ENCODE data around the gene CTSK. TPM values are rescaled to one million over a fixed set of nuclear protein-coding genes. Genes with fewer than 3 reads are reported as not detected.
A peak's percentile ranks its signal among the peaks of the same experiment; 100 is the strongest.
"Not testable (repeated sequence)": the region's sequence is repeated elsewhere in the genome, so short reads cannot be mapped to it uniquely, and the experiment has no call there.

CTSK gene
- total RNA-seq, 4 donors from 2014 or later = 13.3 to 53.2 (median 35.8) TPM

- Histone ChIP-seq H3K27ac (no peak overlapping the region), H3K9me3 (no peaks in the 10 kb centered on the region), H3K27me3 (no peaks in the 10 kb centered on the region), H3K4me1 (no peaks in the 10 kb centered on the region), H3K4me3 (no peak overlapping the region), H3K36me3 (peaks cover 0 to 17% (median 8%) of the 10 kb centered on the region in 4 donors)
- WGBS, 2 donors (ENCODE audit: low coverage in 1 of 2) = 72 to 97% methylated on average over 2 of the region's 2 CpGs
- DNase-seq = no peak
- in situ Hi-C loops (cut with MboI; ENCODE audit: low pct_ligation_motif_present in 1 of 4, low pct_unique_long_range_greater_than_20kb in 1 of 4, low sequenced_read_pairs in 3 of 4) = no loop called here
- TF ChIP-seq POLR2AphosphoS5 (IDR thresholded peaks at IDR 0.05) = no peak
- no peak for TF ChIP-seq EP300 (IDR thresholded peaks at IDR 0.05; ENCODE audit: low read depth)
- no peak for TF ChIP-seq POLR2A (IDR thresholded peaks at IDR 0.05)
- no peak for TF ChIP-seq CTCF (IDR thresholded peaks at IDR 0.05)
- intact Hi-C loops (cut with DNase I; ENCODE audit: low total_unique reads) = no loop called here
These were observed 34.9 kb upstream of the CTSK start for GRCh38 chr1:150842964-150843363.

- H3K4me3 ChIP-seq = no peak overlapping the region
- no peak for DNase-seq
- in situ Hi-C loops (cut with MboI; ENCODE audit: low pct_ligation_motif_present in 1 of 4, low pct_unique_long_range_greater_than_20kb in 1 of 4, low sequenced_read_pairs in 3 of 4) = no loop called here
- intact Hi-C loops (cut with DNase I; ENCODE audit: low total_unique reads) = no loop called here
- H3K27me3 ChIP-seq = no peaks in the 10 kb centered on the region
- H3K9me3 ChIP-seq = no peaks in the 10 kb centered on the region
- TF ChIP-seq POLR2A (IDR thresholded peaks at IDR 0.05) (no peak), CTCF (IDR thresholded peaks at IDR 0.05) (no peak), POLR2AphosphoS5 (IDR thresholded peaks at IDR 0.05) (no peak), EP300 (IDR thresholded peaks at IDR 0.05; ENCODE audit: low read depth) (no peak)
- WGBS, 2 donors (ENCODE audit: low coverage in 1 of 2) = 79 to 85% methylated on average over 2 of the region's 2 CpGs
- H3K27ac ChIP-seq = no peak overlapping the region
- peaks cover 0 to 23% (median 8%) of the 10 kb centered on the region in 4 donors for H3K36me3 ChIP-seq
- H3K4me1 ChIP-seq = no peaks in the 10 kb centered on the region
These were observed 34.3 kb upstream of the CTSK start for GRCh38 chr1:150842343-150842742.

GRCh38 chr1:150841626-150842025, 33.6 kb upstream of the CTSK start:
- H3K36me3 ChIP-seq = peaks cover 0 to 30% (median 8%) of the 10 kb centered on the region in 4 donors
- no peak overlapping the region for H3K4me3 ChIP-seq
- WGBS, 2 donors (ENCODE audit: low coverage in 1 of 2) = 93 to 97% methylated on average over 3 of the region's 3 CpGs
- H3K9me3 ChIP-seq = no peaks in the 10 kb centered on the region
- intact Hi-C loops (cut with DNase I; ENCODE audit: low total_unique reads) (no loop called here), in situ Hi-C loops (cut with MboI; ENCODE audit: low pct_ligation_motif_present in 1 of 4, low pct_unique_long_range_greater_than_20kb in 1 of 4, low sequenced_read_pairs in 3 of 4) (no loop called here)
- DNase-seq = no peak
- TF ChIP-seq CTCF (IDR thresholded peaks at IDR 0.05) = no peak
- TF ChIP-seq POLR2AphosphoS5 (IDR thresholded peaks at IDR 0.05) = no peak
- H3K27ac ChIP-seq = no peak overlapping the region
- no peaks in the 10 kb centered on the region for H3K27me3 ChIP-seq
- H3K4me1 ChIP-seq = no peaks in the 10 kb centered on the region

- H3K27me3 ChIP-seq; H3K4me1 ChIP-seq; in situ Hi-C loops (cut with MboI; ENCODE audit: low pct_ligation_motif_present in 1 of 4, low pct_unique_long_range_greater_than_20kb in 1 of 4, low sequenced_read_pairs in 3 of 4); intact Hi-C loops (cut with DNase I; ENCODE audit: low total_unique reads); H3K4me3 ChIP-seq; H3K27ac ChIP-seq; DNase-seq; H3K9me3 ChIP-seq: not testable (repeated sequence)
- 96 to 97% methylated on average over 8 to 11 of the region's 11 CpGs for WGBS, 2 donors (ENCODE audit: low coverage in 1 of 2)
- peaks cover 0 to 31% (median 9%) of the 10 kb centered on the region in 4 donors for H3K36me3 ChIP-seq
These were observed 32.8 kb upstream of the CTSK start for GRCh38 chr1:150840850-150841249.

- H3K4me1 ChIP-seq = peaks cover 0 to 8% (median 4%) of the 10 kb centered on the region in 4 donors
- no peak for DNase-seq
- no peaks in the 10 kb centered on the region for H3K27me3 ChIP-seq
- intact Hi-C loops (cut with DNase I; ENCODE audit: low total_unique reads) (no loop called here), in situ Hi-C loops (cut with MboI; ENCODE audit: low pct_ligation_motif_present in 1 of 4, low pct_unique_long_range_greater_than_20kb in 1 of 4, low sequenced_read_pairs in 3 of 4) (no loop called here)
- H3K9me3 ChIP-seq = no peaks in the 10 kb centered on the region
- H3K27ac ChIP-seq = peak overlapping the region in 3 of 4 donors; percentile 38 to 56 (median 38)
- WGBS, 2 donors (ENCODE audit: low coverage in 1 of 2) = 47 to 58% methylated on average over 5 to 6 of the region's 6 CpGs
- peaks cover 0 to 63% (median 26%) of the 10 kb centered on the region in 4 donors for H3K36me3 ChIP-seq
- no peak overlapping the region for H3K4me3 ChIP-seq
- TF ChIP-seq CTCF (IDR thresholded peaks at IDR 0.05) = no peak
- no peak for TF ChIP-seq POLR2A (IDR thresholded peaks at IDR 0.05)
- TF ChIP-seq POLR2AphosphoS5 (IDR thresholded peaks at IDR 0.05) = no peak
- TF ChIP-seq EP300 (IDR thresholded peaks at IDR 0.05; ENCODE audit: low read depth) = no peak
These were observed 28.2 kb upstream of the CTSK start for GRCh38 chr1:150836129-150836773.

- H3K4me3 ChIP-seq; H3K27ac ChIP-seq; intact Hi-C loops (cut with DNase I; ENCODE audit: low total_unique reads); H3K4me1 ChIP-seq; H3K9me3 ChIP-seq; DNase-seq; H3K27me3 ChIP-seq; in situ Hi-C loops (cut with MboI; ENCODE audit: low pct_ligation_motif_present in 1 of 4, low pct_unique_long_range_greater_than_20kb in 1 of 4, low sequenced_read_pairs in 3 of 4): not testable (repeated sequence)
- peaks cover 0 to 77% (median 33%) of the 10 kb centered on the region in 4 donors for H3K36me3 ChIP-seq
- 92 to 97% methylated on average over 1 to 6 of the region's 6 CpGs for WGBS, 2 donors (ENCODE audit: low coverage in 1 of 2)
These were observed 25.9 kb upstream of the CTSK start for GRCh38 chr1:150833961-150834360.

Measured in transverse colon (tissue), 4 donors.